Activated naive CD8-positive, alpha-beta T cell treated with anti-CD3 and anti-CD28 coated beads for 36 hours (primary cell): ENCODE data around the gene PIK3AP1. TPM values are rescaled to one million over a fixed set of nuclear protein-coding genes. Genes with fewer than 3 reads are reported as not detected.
"Not testable (repeated sequence)": the region's sequence is repeated elsewhere in the genome, so short reads cannot be mapped to it uniquely, and the experiment has no call there.

ENCODE experiments used
- DNase-seq: peaks from one replicate; pipeline ENCODE4 v3.0.0; 2021
- H3K27ac Mint-ChIP-seq: one replicate; pipeline ENCODE4 v1.8.0; 2022; ENCODE audit warnings: mild to moderate bottlenecking, moderate library complexity, mixed read lengths
- H3K27me3 Mint-ChIP-seq: one replicate; pipeline ENCODE4 v1.8.0; 2022; ENCODE audit warnings: mild to moderate bottlenecking, mixed read lengths
- H3K36me3 Mint-ChIP-seq: one replicate; pipeline ENCODE4 v1.8.0; 2021; ENCODE audit warnings: mild to moderate bottlenecking, mixed read lengths
- H3K4me1 Mint-ChIP-seq: one replicate; pipeline ENCODE4 v1.8.0; 2021; ENCODE audit warnings: mixed read lengths
- H3K4me3 Mint-ChIP-seq: one replicate; pipeline ENCODE4 v1.8.0; 2022; ENCODE audit warnings: mild to moderate bottlenecking, moderate library complexity, mixed read lengths
- H3K9me3 Mint-ChIP-seq: one replicate; pipeline ENCODE4 v1.8.0; 2022; ENCODE audit warnings: mixed read lengths
- total RNA-seq, 2 experiments: library from RNA; stranded (reverse); gene quantifications; one replicate each; pipeline ENCODE4 v1.2.3, GENCODE V29; 2021

The PIK3AP1 gene
- total RNA-seq, 2 experiments from 2014 or later: 4.5 to 5.1 TPM

- Mint-ChIP-seq H3K4me1 (peaks cover 49% of the 10 kb centered on the region), H3K27me3 (no peaks in the 10 kb centered on the region), H3K27ac (no peak overlapping the region), H3K36me3 (peaks cover 34% of the 10 kb centered on the region), H3K9me3 (no peaks in the 10 kb centered on the region), H3K4me3 (no peak overlapping the region)
- no peak for DNase-seq
Observed at GRCh38 chr10:96570511-96570910, 149.8 kb downstream of the PIK3AP1 start.

- no peak for DNase-seq
- peaks cover 44% of the 10 kb centered on the region for H3K4me1 Mint-ChIP-seq
- peaks cover 18% of the 10 kb centered on the region for H3K36me3 Mint-ChIP-seq
- H3K9me3 Mint-ChIP-seq: no peaks in the 10 kb centered on the region
- H3K27ac Mint-ChIP-seq: no peak overlapping the region
- no peaks in the 10 kb centered on the region for H3K27me3 Mint-ChIP-seq
- no peak overlapping the region for H3K4me3 Mint-ChIP-seq
Observed at GRCh38 chr10:96568402-96568801, 151.9 kb downstream of the PIK3AP1 start.

- Mint-ChIP-seq H3K36me3 (peaks cover 20% of the 10 kb centered on the region), H3K27me3 (no peaks in the 10 kb centered on the region), H3K27ac (no peak overlapping the region), H3K4me3 (no peak overlapping the region), H3K9me3 (no peaks in the 10 kb centered on the region), H3K4me1 (peaks cover 31% of the 10 kb centered on the region)
- no peak for DNase-seq
Observed at GRCh38 chr10:96565774-96566173, 154.5 kb downstream of the PIK3AP1 start.

- no peak for DNase-seq
- Mint-ChIP-seq H3K36me3 (peaks cover 26% of the 10 kb centered on the region), H3K27ac (no peak overlapping the region), H3K9me3 (no peaks in the 10 kb centered on the region), H3K4me3 (no peak overlapping the region), H3K27me3 (no peaks in the 10 kb centered on the region), H3K4me1 (peaks cover 7% of the 10 kb centered on the region)
Observed at GRCh38 chr10:96560966-96561887, 159.1 kb downstream of the PIK3AP1 start.

GRCh38 chr10:96560489-96560888 is 159.8 kb downstream of the PIK3AP1 start:
- no peak overlapping the region for H3K4me3 Mint-ChIP-seq
- no peak for DNase-seq
- H3K36me3 Mint-ChIP-seq: peaks cover 26% of the 10 kb centered on the region
- no peaks in the 10 kb centered on the region for H3K27me3 Mint-ChIP-seq
- no peaks in the 10 kb centered on the region for H3K9me3 Mint-ChIP-seq
- no peak overlapping the region for H3K27ac Mint-ChIP-seq
- peaks cover 2% of the 10 kb centered on the region for H3K4me1 Mint-ChIP-seq

- DNase-seq: no peak
- H3K27me3 Mint-ChIP-seq: no peaks in the 10 kb centered on the region
- no peak overlapping the region for H3K4me3 Mint-ChIP-seq
- no peak overlapping the region for H3K27ac Mint-ChIP-seq
- peaks cover 4% of the 10 kb centered on the region for H3K4me1 Mint-ChIP-seq
- no peaks in the 10 kb centered on the region for H3K9me3 Mint-ChIP-seq
- H3K36me3 Mint-ChIP-seq: peaks cover 23% of the 10 kb centered on the region
Observed at GRCh38 chr10:96556003-96556402, 164.3 kb downstream of the PIK3AP1 start.

- H3K27ac Mint-ChIP-seq: no peak overlapping the region
- no peak overlapping the region for H3K4me3 Mint-ChIP-seq
- peaks cover 18% of the 10 kb centered on the region for H3K36me3 Mint-ChIP-seq
- DNase-seq: no peak
- H3K27me3 Mint-ChIP-seq: no peaks in the 10 kb centered on the region
- H3K4me1 Mint-ChIP-seq: peaks cover 4% of the 10 kb centered on the region
- no peaks in the 10 kb centered on the region for H3K9me3 Mint-ChIP-seq
Observed at GRCh38 chr10:96555330-96555729, 165.0 kb downstream of the PIK3AP1 start.

- Mint-ChIP-seq H3K4me1 (peaks cover 5% of the 10 kb centered on the region), H3K4me3 (no peak overlapping the region), H3K27me3 (no peaks in the 10 kb centered on the region), H3K9me3 (no peaks in the 10 kb centered on the region), H3K36me3 (peaks cover 23% of the 10 kb centered on the region), H3K27ac (no peak overlapping the region)
- DNase-seq: no peak
Observed at GRCh38 chr10:96548589-96548988, 171.7 kb downstream of the PIK3AP1 start.

GRCh38 chr10:96545558-96545957 is 174.8 kb downstream of the PIK3AP1 start:
- H3K36me3 Mint-ChIP-seq: peaks cover 30% of the 10 kb centered on the region
- DNase-seq, H3K27ac Mint-ChIP-seq: not testable (repeated sequence)

More at GRCh38 chr10:96545558-96545957, 174.8 kb downstream of the PIK3AP1 start:
- not testable (repeated sequence) for H3K4me1 Mint-ChIP-seq, H3K9me3 Mint-ChIP-seq, H3K4me3 Mint-ChIP-seq, H3K27me3 Mint-ChIP-seq

Other genes with a start within 250 kb of the PIK3AP1 start
- under 1 TPM; 0.12 to 0.19 TPM for gene TLL2, start 206.6 kb downstream of the PIK3AP1 start, total RNA-seq
- 10 to 100 TPM; 85.3 to 86.7 TPM for gene TM9SF3, start 133.5 kb downstream of the PIK3AP1 start, total RNA-seq
- 10 to 100 TPM; 25.9 to 27.6 TPM for gene LCOR, start 111.8 kb upstream of the PIK3AP1 start, total RNA-seq